Measurements from ENCODE around the gene KATNBL1.
A peak's percentile ranks its signal among the peaks of the same experiment; 100 is the strongest.

The KATNBL1 gene

GRCh38 chr15:34111488-34111887 lies 98.4 kb downstream of the KATNBL1 start:
- no peak for DNase-seq

DNA sequence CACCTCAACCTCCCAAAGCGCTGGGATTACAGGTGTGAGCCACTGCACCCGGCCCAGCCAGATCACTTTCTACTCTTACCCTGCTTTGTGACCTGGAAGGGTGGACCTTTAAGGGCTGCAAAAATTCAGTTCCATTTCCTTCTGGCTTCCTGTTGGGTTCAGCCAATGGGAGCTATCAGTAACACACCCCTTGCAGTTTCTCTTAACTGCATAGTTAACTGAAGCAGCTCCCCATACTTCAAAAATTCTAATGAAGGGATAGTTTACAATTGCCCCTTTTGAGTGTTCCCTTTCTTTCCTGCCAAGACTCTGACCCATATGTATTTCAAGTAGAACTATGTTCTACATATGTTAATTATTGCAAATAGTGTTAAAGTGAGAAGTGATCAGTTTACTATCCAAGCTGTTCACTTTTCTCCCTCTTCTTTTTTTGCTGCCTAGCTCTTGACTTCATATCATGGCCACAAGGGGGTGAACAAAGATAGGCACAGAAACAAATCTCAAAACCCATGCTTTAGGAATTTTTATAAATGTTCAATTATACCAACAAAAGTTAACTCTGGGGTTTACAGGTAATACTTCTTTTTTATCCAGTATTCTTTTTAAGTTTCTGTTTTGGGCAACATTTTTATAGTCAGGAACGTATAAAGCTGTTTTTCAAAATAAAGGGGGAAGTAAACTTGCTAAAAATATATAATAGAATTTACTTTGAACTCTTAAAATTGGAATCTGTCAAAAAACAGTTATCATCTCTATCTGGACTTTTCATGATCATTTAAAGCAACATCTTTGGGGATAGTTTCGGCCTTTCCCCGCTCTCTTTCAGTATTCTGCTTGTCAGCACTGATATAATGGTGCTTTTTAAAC lies 99.9 kb downstream of the KATNBL1 start:
- DNase-seq: no peak

GRCh38 chr15:34107315-34107714 lies 102.6 kb downstream of the KATNBL1 start:
- no peak for DNase-seq

- DNase-seq: no peak
Observed at GRCh38 chr15:34106423-34106822, 103.5 kb downstream of the KATNBL1 start.

DNA sequence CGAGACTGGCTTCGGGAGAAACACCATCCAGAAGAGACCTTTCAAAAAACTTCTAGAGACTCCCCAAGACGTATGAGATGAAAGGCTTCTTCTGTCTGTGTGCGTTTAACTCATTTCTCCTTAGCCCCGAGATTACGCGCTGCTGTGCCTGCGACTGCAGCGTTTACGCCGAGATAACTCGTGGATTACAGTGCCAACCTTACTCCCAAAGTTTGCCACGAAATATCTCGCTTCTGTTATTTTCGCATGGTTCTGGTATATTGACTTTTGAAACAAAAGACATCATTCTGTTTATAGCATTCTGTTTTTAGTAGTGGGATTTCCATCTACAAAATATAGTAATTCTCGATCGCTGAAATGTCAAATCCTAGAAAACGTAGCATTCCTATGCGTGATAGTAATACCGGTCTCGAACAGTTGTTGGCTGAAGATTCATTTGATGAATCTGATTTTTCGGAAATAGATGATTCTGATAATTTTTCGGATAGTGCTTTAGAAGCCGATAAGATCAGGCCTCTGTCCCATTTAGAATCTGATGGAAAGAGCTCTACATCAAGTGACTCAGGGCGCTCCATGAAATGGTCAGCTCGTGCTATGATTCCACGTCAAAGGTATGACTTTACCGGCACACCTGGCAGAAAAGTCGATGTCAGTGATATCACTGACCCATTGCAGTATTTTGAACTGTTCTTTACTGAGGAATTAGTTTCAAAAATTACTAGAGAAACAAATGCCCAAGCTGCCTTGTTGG lies 107.5 kb downstream of the KATNBL1 start:
- DNase-seq: no peak

GRCh38 chr15:34101366-34102174 lies 108.3 kb downstream of the KATNBL1 start, which contains the start of the genes EMC7 and PGBD4:
EMC7 (minus strand) TSS chr15:34101862; CDS start chr15:34101839, 23 bp downstream.
PGBD4 (plus strand) TSS chr15:34102083; CDS start chr15:34102532, 449 bp downstream.
- peak; percentile 98 for DNase-seq

DNA sequence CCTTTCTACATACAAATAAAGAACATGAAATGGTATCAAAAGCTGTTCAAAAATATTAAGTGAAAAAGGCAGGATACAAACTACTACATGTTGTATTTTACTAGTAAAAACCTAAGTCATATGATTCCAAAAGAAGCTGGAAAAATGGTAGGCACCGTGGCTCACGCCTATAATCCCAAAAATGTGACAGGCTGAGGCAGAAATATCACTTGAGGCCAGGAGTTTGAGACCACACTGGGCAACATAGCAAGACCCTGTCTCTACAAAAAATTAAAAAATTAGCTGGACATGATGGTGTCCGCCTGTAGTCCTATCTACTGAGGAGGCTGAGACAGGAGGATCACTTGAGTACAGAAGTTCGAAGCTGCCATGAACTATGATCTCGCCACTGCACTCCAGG lies 110.0 kb downstream of the KATNBL1 start:
- no peak for DNase-seq

Measured in CD4-positive, alpha-beta T cell treated with Interleukin-6 for 4 hours (primary cell).